Gastroesophageal sphincter (tissue), 4 donors: Measurements from ENCODE around the gene DCAF11. TPM values are rescaled to one million over a fixed set of nuclear protein-coding genes. Genes with fewer than 3 reads are reported as not detected.

Experiments
- ATAC-seq: fragments of 150-250 bp; one replicate; pipeline ENCODE4 v1.9.1; 2016; ENCODE audit warnings: mild to moderate bottlenecking, moderate library complexity
- H3K27ac ChIP-seq, 4 donors: fragments of 200-600 bp; sonication (generic) in 3 of 4; 1 replicate in 3 of 4; 2 replicates in 1 of 4; pipeline ENCODE4 v1.5.1; 2016 to 2019
- H3K27me3 ChIP-seq: fragments of 200-600 bp; sonication (generic); one replicate; pipeline ENCODE4 v1.5.1; 2019
- H3K36me3 ChIP-seq, 2 donors: fragments of 200-600 bp; sonication (generic); one replicate each; pipeline ENCODE4 v1.5.1; 2019; ENCODE audit warnings: control low read depth in 1 of 2
- H3K4me1 ChIP-seq, 3 donors: fragments of 200-600 bp; sonication (generic); 1 replicate in 2 of 3; 2 replicates in 1 of 3; pipeline ENCODE4 v1.5.1; 2016 to 2019; ENCODE audit warnings: control low read depth in 2 of 3
- H3K4me3 ChIP-seq, 2 donors: fragments of 200-600 bp; sonication (generic); one replicate each; pipeline ENCODE4 v1.5.1; 2019; ENCODE audit warnings: mild to moderate bottlenecking in 1 of 2, moderate library complexity in 1 of 2
- H3K9me3 ChIP-seq, 3 donors: fragments of 200-600 bp; sonication (generic); one replicate each; pipeline ENCODE4 v1.5.1; 2017 to 2019; ENCODE audit warnings: control low read depth in 2 of 3
- CTCF ChIP-seq, 4 experiments: fragments of 200-600 bp in 2 of 4; fragments of 450-650 bp in 2 of 4; sonication (generic) in 1 of 4; IDR thresholded peaks; one replicate each; pipeline ENCODE4 v1.5.1; 2017 to 2019; ENCODE audit warnings: antibody characterized with exemption in 4 of 4, mild to moderate bottlenecking in 2 of 4, moderate library complexity in 2 of 4
- EP300 ChIP-seq: sonication (generic); formaldehyde crosslinking; IDR thresholded peaks from one replicate; pipeline ENCODE4 v1.6.1; 2017; ENCODE audit warnings: antibody characterized with exemption, mild to moderate bottlenecking
- POLR2A ChIP-seq, 2 donors: fragments of 450-650 bp; IDR thresholded peaks; one replicate each; pipeline ENCODE4 v1.6.1; 2017; ENCODE audit warnings: antibody characterized with exemption in 2 of 2, mild to moderate bottlenecking in 2 of 2, moderate library complexity in 1 of 2
- POLR2AphosphoS5 ChIP-seq: sonication (generic); formaldehyde crosslinking; IDR thresholded peaks from one replicate; pipeline ENCODE4 v1.6.1; 2017; ENCODE audit warnings: antibody characterized with exemption
- WGBS, 2 donors: methylation state at CpG; one replicate each; pipeline ENCODE4 v1.1.5; 2018; ENCODE audit warnings: low coverage in 1 of 2; 5-methylcytosine and 5-hydroxymethylcytosine counted together
- total RNA-seq, 4 donors: library from RNA; depleted of rRNA; stranded (reverse); fragments of >200 nt; gene quantifications; one replicate each; pipeline ENCODE4 v1.1.0, GENCODE V29; 2016

DCAF11 gene
- total RNA-seq, 4 donors from 2014 or later, result 58.0 to 81.6 (median 71.6) TPM

GRCh38 chr14:24086193-24086955 lies 28.2 kb upstream of the DCAF11 start:
- WGBS, 2 donors, result 100% methylated on average over 1 of the region's 3 CpGs; no CpG with 5 or more reads in 1 of the 2 donors
- Histone ChIP-seq H3K36me3 (no peaks in the 10 kb centered on the region), H3K27me3 (no peaks in the 10 kb centered on the region), H3K9me3 (no peaks in the 10 kb centered on the region), H3K4me1 (peaks cover 0 to 7% (median 0%) of the 10 kb centered on the region in 3 donors), H3K27ac (no peak overlapping the region), H3K4me3 (no peak overlapping the region)
- TF ChIP-seq POLR2A (IDR thresholded peaks at IDR 0.05), result no peak
- no peak for TF ChIP-seq CTCF (IDR thresholded peaks at IDR 0.05)
- TF ChIP-seq POLR2AphosphoS5, result no peak
- TF ChIP-seq EP300, result no peak
- ATAC-seq, result no peak

GRCh38 chr14:24087004-24087403 lies 27.6 kb upstream of the DCAF11 start:
- TF ChIP-seq CTCF (IDR thresholded peaks at IDR 0.05) (no peak), POLR2AphosphoS5 (no peak), POLR2A (IDR thresholded peaks at IDR 0.05) (no peak), EP300 (no peak)
- Histone ChIP-seq H3K4me3 (no peak overlapping the region), H3K27ac (no peak overlapping the region), H3K36me3 (no peaks in the 10 kb centered on the region), H3K27me3 (no peaks in the 10 kb centered on the region), H3K4me1 (peaks cover 0 to under 1% (median 0%) of the 10 kb centered on the region in 3 donors), H3K9me3 (no peaks in the 10 kb centered on the region)
- no peak for ATAC-seq
- 65 to 100% methylated on average over 1 of the region's 1 CpG for WGBS, 2 donors

- H3K27ac ChIP-seq, result no peak overlapping the region
- TF ChIP-seq EP300 (no peak), CTCF (IDR thresholded peaks at IDR 0.05) (no peak), POLR2A (IDR thresholded peaks at IDR 0.05) (no peak), POLR2AphosphoS5 (no peak)
- peaks cover 0 to 3% (median 0%) of the 10 kb centered on the region in 3 donors for H3K4me1 ChIP-seq
- H3K4me3 ChIP-seq, result no peak overlapping the region
- H3K27me3 ChIP-seq, result no peaks in the 10 kb centered on the region
- H3K36me3 ChIP-seq, result no peaks in the 10 kb centered on the region
- no peak for ATAC-seq
- WGBS, 2 donors, result no CpG with 5 or more reads among the region's 2 CpGs
- no peaks in the 10 kb centered on the region for H3K9me3 ChIP-seq
These were observed 26.5 kb upstream of the DCAF11 start for GRCh38 chr14:24088095-24088494.

- Histone ChIP-seq H3K27me3 (no peaks in the 10 kb centered on the region), H3K9me3 (no peaks in the 10 kb centered on the region), H3K36me3 (no peaks in the 10 kb centered on the region), H3K4me1 (peaks cover 0 to 20% (median 1%) of the 10 kb centered on the region in 3 donors), H3K4me3 (no peak overlapping the region), H3K27ac (no peak overlapping the region)
- no peak for ATAC-seq
- WGBS, 2 donors, result 83 to 87% methylated on average over 3 to 5 of the region's 6 CpGs
- TF ChIP-seq POLR2A (IDR thresholded peaks at IDR 0.05) (no peak), EP300 (no peak), POLR2AphosphoS5 (no peak), CTCF (IDR thresholded peaks at IDR 0.05) (no peak)
These were observed 24.7 kb upstream of the DCAF11 start for GRCh38 chr14:24089890-24090289.

- peak overlapping the region in 1 of 4 donors; percentile 95 for H3K27ac ChIP-seq
- TF ChIP-seq POLR2AphosphoS5 (no peak), CTCF (IDR thresholded peaks at IDR 0.05) (no peak), EP300 (no peak), POLR2A (IDR thresholded peaks at IDR 0.05) (no peak)
- no peaks in the 10 kb centered on the region for H3K9me3 ChIP-seq
- H3K27me3 ChIP-seq, result no peaks in the 10 kb centered on the region
- no peak for ATAC-seq
- peaks cover 0 to 31% (median 8%) of the 10 kb centered on the region in 3 donors for H3K4me1 ChIP-seq
- no peaks in the 10 kb centered on the region for H3K36me3 ChIP-seq
- H3K4me3 ChIP-seq, result no peak overlapping the region
These were observed 22.5 kb upstream of the DCAF11 start for GRCh38 chr14:24092110-24092504.
